Retina (tissue), 1 donor: ENCODE results near the gene PLK5.
"Not testable (repeated sequence)": the region's sequence is repeated elsewhere in the genome, so short reads cannot be mapped to it uniquely, and the experiment has no call there.

Experiments used
- DNase-seq: peaks from one replicate; pipeline ENCODE4 v3.0.0-alpha.2; 2016

Gene PLK5

GRCh38 chr19:1491849-1492170 is 32.1 kb upstream of the PLK5 start:
- no peak for DNase-seq

GRCh38 chr19:1492474-1493006 is 31.3 kb upstream of the PLK5 start:
- no peak for DNase-seq

- DNase-seq, result no peak
Measured at GRCh38 chr19:1494115-1494815, 29.6 kb upstream of the PLK5 start.

DNA sequence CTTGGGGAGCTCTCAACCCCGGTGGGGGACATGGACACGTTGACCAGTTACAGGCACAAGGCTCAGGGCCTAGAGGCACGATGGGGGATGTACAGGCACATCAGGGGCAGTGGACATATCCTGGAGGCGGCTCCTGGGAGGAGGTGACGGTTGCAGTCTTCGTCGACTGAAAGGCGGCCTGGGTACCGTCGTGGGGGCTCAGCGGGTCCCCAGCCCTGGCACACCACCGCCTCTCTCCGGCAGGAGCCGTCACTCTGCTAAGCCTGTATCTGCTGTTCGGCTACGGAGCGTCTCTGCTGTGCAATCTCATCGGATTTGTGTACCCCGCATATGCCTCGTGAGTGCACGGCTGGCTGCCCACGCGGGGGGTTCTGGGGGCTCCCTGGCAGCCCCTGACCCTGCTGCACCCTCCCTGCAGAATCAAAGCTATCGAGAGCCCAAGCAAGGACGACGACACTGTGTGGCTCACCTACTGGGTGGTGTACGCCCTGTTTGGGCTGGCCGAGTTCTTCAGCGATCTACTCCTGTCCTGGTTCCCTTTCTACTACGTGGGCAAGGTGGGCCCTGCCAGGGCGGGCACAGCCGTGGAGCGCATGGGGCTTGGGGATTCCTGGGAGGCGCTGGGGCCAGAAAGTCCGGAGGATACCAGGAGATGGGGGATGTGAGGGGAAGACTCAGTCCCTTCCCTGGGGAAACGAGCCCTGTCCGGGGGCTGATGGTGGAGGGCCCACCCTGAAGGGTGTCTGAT is 28.7 kb upstream of the PLK5 start:
- DNase-seq, result no peak

- no peak for DNase-seq
Measured at GRCh38 chr19:1495799-1496713, 27.8 kb upstream of the PLK5 start.

DNA sequence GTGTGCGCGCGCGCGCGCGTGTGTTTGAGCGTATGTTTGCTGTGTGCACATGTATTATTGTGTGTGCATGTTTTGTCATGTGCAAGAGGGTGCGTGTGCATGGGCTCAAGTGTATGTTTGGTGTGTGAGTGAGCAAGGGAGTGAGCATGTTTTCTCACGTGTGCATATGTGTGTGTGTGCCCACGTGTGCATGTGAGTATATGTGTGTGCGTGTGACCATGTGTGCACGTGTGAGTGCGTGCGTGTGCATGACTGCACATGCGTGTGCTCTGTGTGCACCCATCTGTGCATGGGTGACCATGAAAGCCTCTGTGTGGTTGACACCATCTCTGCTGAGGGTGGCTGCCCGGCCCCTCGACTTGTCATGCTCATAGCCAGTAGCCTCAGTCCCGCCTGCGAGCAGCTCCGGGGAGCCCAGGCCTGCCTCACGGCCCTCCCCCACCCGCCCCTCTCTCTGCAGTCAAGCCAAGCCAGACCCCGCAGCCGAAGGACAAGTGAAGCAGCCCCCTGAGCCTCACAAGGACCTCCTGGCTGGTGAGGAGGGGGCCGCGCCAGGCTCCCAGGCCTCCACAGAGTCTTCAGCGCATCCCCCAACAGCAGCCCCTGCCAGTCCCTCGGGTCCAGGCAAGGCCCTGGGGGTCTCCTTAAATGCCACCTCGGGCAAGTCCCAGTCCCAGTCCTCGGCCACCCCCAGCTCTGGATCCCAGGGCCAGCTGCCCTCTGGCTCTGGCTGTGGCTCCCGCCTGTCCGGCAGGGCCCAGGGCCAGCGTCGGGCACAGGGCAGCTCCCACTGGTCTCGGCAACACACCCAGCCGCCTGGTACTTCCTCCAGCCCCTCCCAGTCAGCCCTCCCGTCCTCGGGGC is 26.9 kb upstream of the PLK5 start:
- no peak for DNase-seq

DNA sequence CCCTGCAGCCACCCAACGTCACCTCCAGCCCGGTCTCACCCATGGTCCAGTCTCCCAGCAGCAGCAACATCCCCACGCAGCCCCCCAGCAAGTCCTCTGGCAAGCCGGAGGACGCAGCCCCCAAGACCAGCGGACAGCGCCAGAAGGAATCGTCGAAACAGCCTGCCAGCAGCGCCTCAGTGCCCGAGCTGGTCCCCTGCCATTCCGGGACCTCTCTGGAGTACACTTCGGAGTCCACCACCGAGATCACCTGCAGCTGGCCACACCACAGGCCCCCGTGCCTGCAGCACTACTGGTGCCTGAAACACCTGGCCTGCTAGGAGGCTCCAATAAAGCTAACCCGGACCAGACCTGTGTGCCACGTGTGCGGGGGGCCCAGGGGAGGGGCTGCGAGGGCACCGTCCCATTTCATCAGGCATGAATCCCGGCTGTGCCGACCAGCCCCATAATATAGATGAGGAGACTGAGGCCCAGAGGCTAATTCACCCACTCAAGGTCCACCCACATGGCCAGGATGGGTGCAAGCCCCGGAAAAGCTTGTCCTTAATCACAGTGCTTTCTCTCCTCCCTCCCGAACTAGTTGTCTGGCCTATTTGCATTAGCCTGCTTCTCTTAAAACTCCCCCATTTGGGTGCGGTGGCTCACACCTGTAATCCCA is 26.2 kb upstream of the PLK5 start:
- DNase-seq, result no peak

DNA sequence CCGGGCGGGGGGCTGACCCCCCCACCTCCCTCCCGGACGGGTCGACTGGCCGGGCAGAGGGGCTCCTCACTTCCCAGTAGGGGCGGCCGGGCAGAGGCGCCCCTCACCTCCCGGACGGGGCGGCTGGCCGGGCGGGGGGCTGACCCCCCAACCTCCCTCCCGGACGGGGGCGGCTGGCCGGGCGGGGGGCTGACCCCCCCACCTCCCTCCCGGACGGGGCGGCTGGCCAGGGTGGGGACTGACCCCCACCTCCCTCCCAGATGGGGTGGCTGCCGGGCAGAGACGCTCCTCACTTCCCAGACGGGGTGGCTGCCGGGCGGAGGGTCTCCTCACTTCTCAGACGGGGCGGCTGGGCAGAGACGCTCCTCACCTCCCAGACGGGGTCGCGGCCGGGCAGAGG is 24.6 kb upstream of the PLK5 start:
- not testable (repeated sequence) for DNase-seq

DNA sequence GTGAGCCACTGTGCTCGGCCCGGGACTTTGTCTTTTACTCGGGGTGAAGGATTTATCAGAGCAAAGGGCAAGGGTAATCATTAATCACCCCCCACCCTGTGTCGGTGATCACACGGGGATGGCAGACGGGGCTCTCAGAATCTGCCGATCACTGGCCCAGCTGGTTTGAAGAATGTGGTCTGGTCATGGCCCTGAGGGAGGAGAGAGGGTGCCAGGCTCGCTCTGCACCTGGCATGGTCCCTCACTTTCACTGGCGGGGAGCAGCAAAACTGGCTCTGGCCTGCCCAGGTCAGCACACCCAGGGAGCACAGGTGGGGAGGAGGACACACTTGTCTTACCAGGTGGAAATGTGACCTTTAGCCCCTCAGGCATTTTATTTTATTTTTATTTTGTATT is 22.7 kb upstream of the PLK5 start:
- DNase-seq, result no peak

GRCh38 chr19:1502433-1503088 is 21.3 kb upstream of the PLK5 start:
- no peak for DNase-seq

DNA sequence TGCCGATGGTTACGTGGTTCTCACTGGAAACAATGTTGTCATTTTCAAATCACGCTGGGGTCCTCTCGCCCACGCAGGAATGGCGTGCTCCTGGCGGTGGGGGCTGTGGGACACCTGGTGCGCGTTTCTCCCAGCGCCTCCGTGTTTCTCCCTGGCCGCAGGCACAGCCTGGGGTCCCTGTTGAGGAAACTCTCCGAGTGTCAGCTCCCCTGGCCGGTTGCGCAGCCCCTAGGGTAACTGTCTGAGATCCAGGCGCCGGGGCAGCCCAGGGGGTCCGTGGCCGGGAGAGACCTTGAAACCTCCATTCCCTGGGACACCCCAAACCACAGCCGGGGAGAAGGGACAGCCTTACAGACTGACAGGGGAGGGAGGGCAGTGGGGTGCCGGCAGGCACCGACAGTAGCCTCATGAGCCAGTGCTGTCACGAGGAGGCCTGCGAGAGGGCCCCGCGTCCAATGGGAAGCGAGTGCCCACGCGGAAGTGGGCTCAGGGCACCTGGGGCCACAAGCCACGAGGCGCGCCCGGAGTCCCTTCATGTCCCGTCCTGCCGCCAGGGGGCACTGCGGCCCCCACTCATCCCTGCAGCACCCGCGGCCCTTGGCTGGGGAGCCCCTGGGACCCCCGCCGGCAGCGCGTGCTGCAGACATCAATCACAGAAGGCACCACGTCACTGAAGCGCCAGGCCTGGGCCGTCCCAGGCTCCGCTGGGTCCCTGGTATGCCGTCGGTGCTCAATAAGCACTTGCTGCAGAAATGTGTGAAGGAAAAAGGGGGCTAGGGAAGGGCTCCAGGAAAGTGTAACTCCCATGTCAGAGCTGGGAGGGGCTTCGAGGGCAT is 20.6 kb upstream of the PLK5 start:
- DNase-seq, result peak; percentile 81

DNA sequence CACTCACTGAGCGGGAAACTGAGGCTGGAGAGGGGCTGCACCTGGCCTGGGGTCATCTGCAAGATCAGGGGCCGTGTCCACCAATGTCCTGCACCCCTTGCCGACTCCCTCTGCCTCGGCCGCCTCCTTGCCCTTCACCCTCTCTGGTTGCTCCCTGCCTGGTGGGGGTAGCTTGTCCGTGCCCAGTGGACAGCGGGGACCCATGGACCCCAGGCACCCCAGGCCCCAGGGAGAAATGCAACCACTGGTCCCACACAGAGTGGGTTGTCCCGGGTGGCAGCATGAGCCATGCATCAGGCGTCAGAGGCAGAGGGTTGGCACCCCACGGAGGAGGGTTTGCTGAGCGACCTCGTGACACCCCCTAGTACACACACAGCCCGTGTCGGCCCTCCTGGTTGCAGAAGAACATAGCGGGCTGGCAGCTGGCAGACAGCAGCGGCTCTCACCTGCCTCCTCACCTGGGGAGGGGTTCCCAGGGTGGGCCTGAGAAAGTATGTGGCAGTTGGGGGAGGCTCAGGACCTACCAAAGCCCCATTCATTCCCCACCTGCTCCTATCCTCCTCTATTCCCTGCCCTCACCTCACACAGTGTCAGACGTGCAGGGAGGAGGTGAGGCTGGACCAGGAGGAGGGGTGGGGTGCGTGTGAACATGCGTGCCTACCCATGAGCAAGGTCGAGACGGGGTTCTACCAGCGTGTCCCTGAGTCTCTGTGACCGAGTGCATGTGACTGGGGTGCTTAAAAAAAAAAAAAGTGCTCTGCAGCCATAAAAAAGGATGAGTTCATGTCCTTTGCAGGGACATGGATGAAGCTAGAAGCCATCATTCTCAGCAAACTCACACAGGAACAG is 19.7 kb upstream of the PLK5 start:
- DNase-seq, result no peak

GRCh38 chr19:1505012-1505411 is 18.9 kb upstream of the PLK5 start:
- DNase-seq, result no peak

DNA sequence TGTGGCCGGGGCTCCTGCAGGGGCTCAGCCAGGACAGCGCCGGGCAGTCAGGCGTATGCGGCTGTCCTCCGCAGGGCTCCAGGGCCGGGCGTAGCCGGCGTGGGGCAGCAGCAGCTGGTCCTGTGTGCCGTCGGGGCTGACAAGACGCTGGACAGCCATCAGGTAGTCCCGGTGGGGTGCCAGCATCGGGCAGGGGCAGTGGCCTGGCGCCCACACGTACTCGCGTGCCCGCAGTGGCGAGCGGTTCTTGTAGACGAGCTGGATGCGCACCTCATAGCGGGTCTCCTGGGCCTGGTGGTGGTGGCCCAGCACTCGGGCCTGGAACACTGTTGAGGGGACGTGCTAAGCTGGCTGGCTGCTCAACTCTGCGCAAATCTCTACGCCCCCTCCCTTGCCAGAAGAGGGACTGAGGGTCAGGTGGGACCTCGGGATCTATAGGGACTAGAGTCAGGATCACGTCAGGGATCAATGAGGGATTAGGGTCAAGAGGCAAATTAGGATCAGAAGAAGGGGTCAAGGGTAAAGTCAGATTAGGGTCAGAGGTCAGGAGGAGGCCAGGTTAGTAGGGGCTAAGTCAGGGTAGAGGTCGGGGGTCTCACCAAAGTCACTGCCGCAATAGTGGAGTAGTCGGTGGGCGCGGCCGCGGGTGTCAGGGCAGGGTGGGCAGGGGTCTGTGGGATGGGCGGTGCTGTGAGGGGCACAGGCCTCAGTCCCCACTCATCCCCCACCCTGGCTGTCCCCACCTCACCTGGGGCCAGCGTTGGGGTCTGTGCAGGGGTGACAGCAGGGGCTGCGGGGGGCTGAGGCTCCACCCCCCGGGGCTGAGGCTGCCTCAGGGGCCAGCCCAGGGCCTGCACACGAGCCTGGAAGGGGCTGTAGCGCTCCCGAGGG is 17.6 kb upstream of the PLK5 start:
- no peak for DNase-seq

- no peak for DNase-seq
Measured at GRCh38 chr19:1507192-1507660, 16.7 kb upstream of the PLK5 start.

DNA sequence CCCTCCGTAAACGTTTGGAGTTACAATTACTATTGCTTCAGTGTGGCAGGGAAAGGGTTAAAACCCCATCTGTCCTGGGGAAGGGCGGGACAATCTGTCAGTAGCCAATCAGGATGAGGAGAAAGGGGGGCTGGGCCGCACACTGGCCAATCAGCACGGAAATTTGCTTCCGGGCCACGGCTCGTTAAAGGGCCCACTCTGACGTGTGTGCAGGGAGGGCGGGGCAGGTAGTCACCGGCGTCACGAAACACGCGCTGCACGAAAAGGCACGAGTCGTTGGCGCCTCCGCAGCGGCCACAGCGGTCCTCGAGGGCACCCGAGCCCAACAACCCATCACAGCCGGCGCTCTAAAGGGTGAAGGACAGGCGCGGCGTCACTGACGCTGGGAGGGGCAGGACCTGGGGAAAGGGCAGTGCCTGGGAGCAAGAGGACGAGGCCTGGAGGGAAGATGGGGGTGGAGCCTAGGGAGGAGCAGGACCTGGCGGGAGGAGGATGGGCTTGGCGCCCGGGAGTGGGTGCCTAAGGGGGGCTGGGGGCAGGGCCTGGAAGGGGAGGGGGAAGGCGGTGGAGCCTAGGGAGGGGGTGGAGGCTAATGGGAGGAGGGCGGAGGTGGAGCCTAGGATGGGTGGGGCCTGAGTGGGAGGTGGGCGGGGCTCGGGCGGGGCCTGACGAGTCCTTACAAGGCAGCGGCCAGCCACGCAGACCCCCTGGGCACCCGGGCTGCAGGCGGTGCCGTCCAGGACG is 15.9 kb upstream of the PLK5 start:
- DNase-seq, result peak; percentile 99

DNA sequence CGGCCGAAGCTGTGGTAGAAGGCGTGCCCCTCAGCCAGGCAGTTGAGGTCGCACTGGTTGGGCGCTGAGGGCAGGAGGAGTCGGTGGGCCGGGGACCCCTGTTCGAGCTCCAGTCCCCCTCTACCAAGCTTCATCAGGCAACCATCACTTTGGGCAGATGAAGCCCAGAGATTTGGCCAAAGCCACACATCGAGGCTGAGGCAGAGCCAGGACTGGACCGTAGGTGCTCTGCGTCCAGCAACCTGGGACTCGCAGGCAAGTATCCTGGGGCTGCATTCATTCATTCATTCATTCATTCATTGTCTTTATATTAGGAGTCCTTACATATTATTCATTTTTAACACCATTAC is 15.4 kb upstream of the PLK5 start:
- no peak for DNase-seq
